SK-N-MC (cell line): ENCODE results near the gene ADAMTS10.

Source experiments
- DNase-seq: peaks from one replicate; pipeline ENCODE4 v3.0.0-alpha.2; 2011; ENCODE audit warnings: low read depth, low spot score
- H3K27ac ChIP-seq: fragments of 200-600 bp; sonication (generic); 2 replicates; pipeline ENCODE4 v1.5.1; 2016; ENCODE audit warnings: mixed run types
- H3K36me3 ChIP-seq: fragments of 200-600 bp; sonication (generic); 2 replicates; pipeline ENCODE4 v1.6.1; 2017; ENCODE audit warnings: antibody characterized with exemption, low read length, mixed read lengths; ENCODE audit not compliant: insufficient read depth
- H3K4me3 ChIP-seq: fragments of 200-600 bp; sonication (generic); 2 replicates; pipeline ENCODE4 v1.5.1; 2016
- H3K9ac ChIP-seq: fragments of 200-600 bp; sonication (generic); 2 replicates; pipeline ENCODE4 v1.8.0; 2017; ENCODE audit warnings: mixed run types, mixed read lengths; ENCODE audit not compliant: insufficient read length
- H3K9me3 ChIP-seq: fragments of 200-600 bp; sonication (generic); 2 replicates; pipeline ENCODE4 v1.6.1; 2017; ENCODE audit warnings: low read depth, mild to moderate bottlenecking, antibody characterized with exemption, low read length, moderate library complexity, mixed read lengths
- EZH2 ChIP-seq: fragments of 200-600 bp; sonication (generic); IDR thresholded peaks from one replicate; pipeline ENCODE4 v1.6.1; 2017; ENCODE audit warnings: antibody characterized with exemption
- FOXP2 ChIP-seq: optimal IDR thresholded peaks from 2 replicates; pipeline ENCODE3; 2011; ENCODE audit warnings: mild to moderate bottlenecking, moderate library complexity; ENCODE audit not compliant: insufficient read depth; ENCODE audit errors: extremely low read length, control extremely low read depth
- POLR2AphosphoS5 ChIP-seq: IDR thresholded peaks from 2 replicates; pipeline ENCODE4 v1.6.1; 2012; ENCODE audit warnings: mild to moderate bottlenecking, low read depth, low read length, borderline replicate concordance

Gene ADAMTS10

DNA sequence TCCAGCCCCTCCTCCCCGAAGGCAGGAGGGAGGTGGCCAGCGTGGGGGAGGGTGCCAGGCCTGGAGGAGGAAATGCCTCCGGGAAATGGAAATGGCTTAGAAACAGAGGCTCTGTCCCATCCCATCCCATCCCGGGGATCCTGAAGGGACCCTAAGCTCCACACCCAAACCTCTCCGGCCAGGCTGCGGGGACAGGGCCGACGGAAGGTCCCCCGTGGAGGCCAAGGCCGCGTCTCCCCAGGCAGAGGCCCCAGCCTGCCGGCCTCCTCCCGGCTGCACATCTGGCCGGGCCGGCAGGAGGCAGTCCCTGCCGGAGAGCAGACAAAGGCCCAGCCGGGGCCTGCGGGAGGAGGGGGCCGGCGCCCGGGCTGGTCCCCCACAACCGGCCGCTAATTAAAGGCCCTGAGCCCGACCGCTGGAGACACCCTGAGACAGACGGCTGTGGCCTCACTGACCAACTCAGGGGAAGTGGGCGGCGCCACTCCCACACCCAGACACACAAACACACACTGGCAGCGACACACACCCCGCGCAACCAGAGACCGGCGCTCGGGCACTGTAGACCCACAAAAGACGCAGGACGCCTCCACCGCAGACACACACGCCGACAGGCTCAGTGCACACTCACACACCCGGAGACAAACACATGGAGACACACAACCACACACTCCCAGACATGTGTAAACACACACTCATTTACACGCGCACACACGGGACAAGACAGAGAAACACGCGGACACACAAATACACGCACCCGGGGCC is 1.1 kb downstream of the ADAMTS10 start:
- Histone ChIP-seq H3K9ac (peak overlapping the region; percentile 84), H3K4me3 (peak overlapping the region; percentile 89), H3K27ac (peak overlapping the region; percentile 53), H3K9me3 (no peaks in the 10 kb centered on the region), H3K36me3 (peaks cover 17% of the 10 kb centered on the region; the same call in 1 of the 2 replicates)
- no peak for DNase-seq
- TF ChIP-seq EZH2: no peak
- TF ChIP-seq POLR2AphosphoS5: peak; percentile 13; the same call in 1 of the 2 replicates

DNA sequence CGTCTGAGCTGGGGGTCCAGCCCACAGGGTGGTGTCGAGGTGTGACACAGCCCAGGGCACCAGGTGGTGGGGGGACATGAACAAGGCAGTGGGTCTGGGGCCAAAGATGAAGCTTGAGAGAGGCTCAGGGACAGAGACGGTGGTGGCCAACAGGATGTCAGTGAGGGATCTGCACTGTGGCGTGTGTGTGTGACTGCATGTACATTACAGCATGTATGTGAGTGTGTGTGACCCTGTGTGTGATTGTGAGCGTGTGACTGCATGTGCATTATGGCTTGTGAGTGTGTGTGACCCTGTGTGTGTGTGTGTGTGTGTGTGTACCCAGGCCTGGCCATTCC is 1.6 kb downstream of the ADAMTS10 start:
- no peak for TF ChIP-seq POLR2AphosphoS5
- TF ChIP-seq EZH2: no peak
- TF ChIP-seq FOXP2: no peak
- Histone ChIP-seq H3K27ac (no peak overlapping the region), H3K4me3 (peak overlapping the region; percentile 89), H3K36me3 (peaks cover 18% of the 10 kb centered on the region; the same call in 1 of the 2 replicates), H3K9ac (peak overlapping the region; percentile 84), H3K9me3 (no peaks in the 10 kb centered on the region)
- no peak for DNase-seq

DNA sequence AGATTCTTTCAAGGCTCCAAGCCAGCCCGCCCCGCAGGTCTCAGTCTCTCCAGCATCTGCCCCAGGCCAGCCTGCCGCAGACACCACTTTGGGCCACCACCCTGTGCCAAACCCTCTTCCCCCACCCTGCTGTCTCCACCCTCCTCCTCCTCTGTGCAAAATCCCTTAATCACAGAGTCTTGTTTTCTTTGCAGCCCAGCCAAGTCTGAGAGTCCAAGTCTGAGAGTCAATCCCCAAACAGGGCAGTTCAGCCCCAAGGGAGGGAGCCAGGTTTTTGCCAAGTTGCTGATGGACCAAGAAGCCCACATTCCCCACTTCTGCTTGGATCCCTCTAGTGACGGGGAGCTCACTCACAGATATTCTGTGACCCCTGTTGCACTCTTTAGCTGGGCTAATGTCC is 3.1 kb downstream of the ADAMTS10 start:
- no peaks in the 10 kb centered on the region for H3K9me3 ChIP-seq
- no peak overlapping the region for H3K27ac ChIP-seq
- no peak for DNase-seq
- H3K4me3 ChIP-seq: no peak overlapping the region
- no peak overlapping the region for H3K9ac ChIP-seq
- H3K36me3 ChIP-seq: peaks cover 24% of the 10 kb centered on the region; the same call in 1 of the 2 replicates
- TF ChIP-seq FOXP2: no peak
- no peak for TF ChIP-seq EZH2
- TF ChIP-seq POLR2AphosphoS5: no peak

DNA sequence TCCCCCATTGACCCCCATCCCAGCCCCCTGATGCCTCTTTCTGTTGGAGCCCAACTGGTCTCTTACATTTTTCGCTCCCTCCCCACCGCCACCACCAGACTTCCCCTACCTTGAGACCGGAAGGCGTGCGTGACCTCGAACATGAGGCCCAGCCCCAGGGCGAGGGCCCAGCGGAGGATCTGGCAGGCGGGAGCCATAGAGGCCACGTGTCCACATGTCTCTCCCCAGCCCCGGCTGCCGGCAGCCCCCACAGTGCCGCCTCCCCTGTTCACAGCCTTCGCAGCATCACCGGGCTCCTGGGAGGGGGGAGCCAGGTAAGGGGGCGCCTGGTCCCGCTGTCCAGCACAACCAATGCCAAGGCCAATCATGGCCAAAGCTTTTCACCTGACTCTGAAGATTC is 5.0 kb downstream of the ADAMTS10 start:
- Histone ChIP-seq H3K27ac (no peak overlapping the region), H3K9me3 (no peaks in the 10 kb centered on the region), H3K36me3 (peaks cover 33% of the 10 kb centered on the region), H3K9ac (no peak overlapping the region), H3K4me3 (no peak overlapping the region)
- no peak for DNase-seq
- TF ChIP-seq POLR2AphosphoS5 (no peak), FOXP2 (no peak), EZH2 (no peak)

DNA sequence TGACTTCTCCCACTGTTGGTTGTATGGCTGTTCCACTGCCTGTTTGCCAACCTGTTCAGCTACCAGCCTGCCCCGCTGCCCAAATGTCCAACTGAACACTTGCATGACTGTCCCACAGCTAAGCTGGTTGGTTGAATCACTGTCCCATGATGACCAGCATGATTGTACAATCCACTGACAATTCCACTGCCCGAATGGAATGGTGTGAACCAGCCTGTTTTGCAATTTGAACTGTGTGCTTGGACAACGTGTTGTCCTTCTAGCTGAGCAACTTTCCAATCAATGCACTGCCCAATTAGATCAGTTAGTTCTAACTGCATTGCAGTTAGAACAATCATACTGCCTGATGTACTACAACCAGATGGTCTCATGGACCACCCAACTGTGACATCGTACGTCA is 8.7 kb downstream of the ADAMTS10 start:
- Histone ChIP-seq H3K4me3 (no peak overlapping the region), H3K9ac (no peak overlapping the region), H3K36me3 (peaks cover 33% of the 10 kb centered on the region), H3K9me3 (no peaks in the 10 kb centered on the region), H3K27ac (no peak overlapping the region)
- TF ChIP-seq EZH2: no peak
- no peak for TF ChIP-seq FOXP2
- TF ChIP-seq POLR2AphosphoS5: no peak
- DNase-seq: no peak

DNA sequence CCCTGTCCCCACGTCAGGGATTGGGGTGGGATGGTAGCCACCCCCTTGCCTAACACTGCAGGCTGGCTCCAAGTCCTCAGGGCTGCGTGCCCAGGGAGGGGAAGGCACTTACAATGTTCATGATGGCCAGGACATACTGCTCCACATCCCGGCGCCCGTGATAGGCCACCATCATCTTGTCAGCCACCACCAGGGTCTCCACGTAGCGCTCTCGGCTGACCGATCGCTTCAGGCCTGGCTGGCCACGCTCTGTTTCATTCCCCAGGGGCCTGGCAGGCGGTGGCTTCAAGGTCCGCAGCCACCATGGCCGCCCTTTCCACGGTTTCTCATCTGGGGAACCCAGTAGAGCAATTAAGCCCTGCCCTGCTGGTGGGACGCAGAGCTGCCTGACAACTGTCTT is 9.7 kb downstream of the ADAMTS10 start:
- H3K27ac ChIP-seq: no peak overlapping the region
- H3K9me3 ChIP-seq: no peaks in the 10 kb centered on the region
- H3K9ac ChIP-seq: no peak overlapping the region
- TF ChIP-seq FOXP2 (no peak), POLR2AphosphoS5 (no peak), EZH2 (no peak)
- no peak overlapping the region for H3K4me3 ChIP-seq
- peaks cover 29% of the 10 kb centered on the region for H3K36me3 ChIP-seq
- DNase-seq: no peak

DNA sequence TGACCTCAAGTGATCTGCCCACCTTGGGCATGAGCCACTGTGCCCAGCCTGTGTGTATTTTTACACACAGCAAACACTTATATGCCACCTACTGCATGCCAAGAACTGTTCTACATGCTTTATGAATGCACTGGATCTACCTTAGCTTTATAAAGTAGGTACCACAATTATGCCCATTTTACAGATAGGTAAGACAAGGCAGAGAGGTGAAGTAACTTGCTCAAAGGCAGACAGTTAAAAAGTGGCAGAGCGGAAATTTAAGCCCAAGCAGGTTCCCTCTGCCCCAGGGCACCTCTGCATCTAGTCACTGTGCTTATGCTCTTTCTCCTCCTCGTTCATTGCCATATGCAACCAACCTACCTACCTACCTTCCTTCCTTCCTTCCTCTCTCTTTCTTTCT is 10.5 kb downstream of the ADAMTS10 start:
- no peak overlapping the region for H3K4me3 ChIP-seq
- no peaks in the 10 kb centered on the region for H3K9me3 ChIP-seq

DNA sequence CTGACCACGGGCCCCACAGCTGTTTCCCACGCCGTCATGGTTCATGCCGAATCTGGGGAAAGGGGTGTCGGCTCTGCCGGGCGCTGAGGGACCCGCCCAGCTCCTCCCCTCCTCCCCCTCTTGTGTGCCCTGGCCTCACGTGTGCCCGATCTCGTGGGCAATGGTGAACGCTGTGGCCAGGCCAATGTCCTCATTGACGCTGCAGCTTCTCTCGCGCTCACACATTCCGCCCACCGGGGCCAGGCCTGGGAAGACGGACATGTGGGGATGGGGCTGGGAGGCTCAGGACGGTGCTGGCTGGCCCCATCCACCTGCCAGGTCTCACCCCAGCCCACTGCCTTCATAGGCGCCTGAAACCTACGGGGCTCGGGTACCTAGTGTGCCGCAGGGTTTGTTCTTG is 14.3 kb downstream of the ADAMTS10 start:
- H3K9me3 ChIP-seq: no peaks in the 10 kb centered on the region
- no peak overlapping the region for H3K27ac ChIP-seq
- no peak for TF ChIP-seq FOXP2
- TF ChIP-seq POLR2AphosphoS5: no peak
- no peak for TF ChIP-seq EZH2
- H3K36me3 ChIP-seq: peaks cover 10% of the 10 kb centered on the region; the same call in 1 of the 2 replicates
- no peak overlapping the region for H3K9ac ChIP-seq
- H3K4me3 ChIP-seq: no peak overlapping the region
- DNase-seq: no peak

More for the DNA sequence above, 10.5 kb downstream of the ADAMTS10 start:
- H3K9ac ChIP-seq: no peak overlapping the region
- no peak for DNase-seq
- H3K27ac ChIP-seq: no peak overlapping the region
- TF ChIP-seq POLR2AphosphoS5 (no peak), FOXP2 (no peak), EZH2 (no peak)
- H3K36me3 ChIP-seq: peaks cover 22% of the 10 kb centered on the region

DNA sequence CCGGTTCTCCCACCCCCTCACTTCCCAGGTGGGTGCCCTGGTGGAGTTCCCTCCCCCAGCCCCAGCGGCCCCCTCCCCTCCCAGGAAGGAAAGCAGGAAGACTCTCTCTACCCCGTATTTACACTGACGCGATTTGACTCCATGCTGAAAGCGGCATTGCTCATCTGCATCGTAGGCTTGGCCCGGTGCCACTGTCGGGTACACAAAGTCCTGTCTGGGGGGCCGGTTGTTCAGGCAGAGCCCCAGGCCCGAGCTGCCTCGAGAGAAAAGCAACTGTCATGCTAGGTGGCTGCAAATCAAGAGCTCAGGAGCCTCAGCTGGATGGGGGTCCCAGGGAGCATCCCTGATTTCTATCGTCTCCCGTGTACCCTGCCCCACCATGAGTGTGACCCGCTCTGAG is 14.9 kb downstream of the ADAMTS10 start:
- H3K9me3 ChIP-seq: no peaks in the 10 kb centered on the region
- H3K27ac ChIP-seq: no peak overlapping the region
- no peak for DNase-seq
- H3K9ac ChIP-seq: no peak overlapping the region
- no peak overlapping the region for H3K4me3 ChIP-seq
- H3K36me3 ChIP-seq: peaks cover 6% of the 10 kb centered on the region; the same call in 1 of the 2 replicates
- TF ChIP-seq EZH2 (no peak), POLR2AphosphoS5 (no peak), FOXP2 (no peak)
